Measurements from ENCODE around the gene ADCY3.

Gene ADCY3

DNA sequence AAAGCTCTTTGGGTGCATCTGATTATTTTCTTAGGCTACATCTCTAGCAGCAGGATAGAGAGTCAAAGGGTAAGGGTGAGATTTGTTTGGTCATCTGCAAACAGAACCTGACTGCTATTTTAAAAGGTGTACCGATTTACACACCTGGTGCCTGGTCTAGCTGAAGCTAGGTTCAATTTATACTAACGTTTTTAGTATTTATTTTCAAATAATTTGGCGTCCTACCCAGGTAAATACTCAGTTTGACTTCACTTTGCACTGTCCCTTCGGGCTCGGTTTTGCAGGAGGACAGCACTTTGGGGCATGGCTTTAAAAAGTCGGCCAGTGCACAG lies 127.5 kb downstream of the ADCY3 start:
- H3K9ac ChIP-seq (ENCODE audit: low read length): peak overlapping the region; percentile 81
- no peaks in the 10 kb centered on the region for H3K9me3 ChIP-seq (ENCODE audit: low read length)
- H3F3A ChIP-seq (ENCODE audit: insufficient read depth, low read length): no peaks in the 10 kb centered on the region
- H3K4me1 ChIP-seq (ENCODE audit: insufficient read depth, low read length, severe bottlenecking): peaks cover 32% of the 10 kb centered on the region
- no peaks in the 10 kb centered on the region for H3K9me2 ChIP-seq (ENCODE audit: low read depth, low read length)
- peaks cover 38% of the 10 kb centered on the region for H3K79me2 ChIP-seq (ENCODE audit: insufficient read depth, low read length)
- H2AFZ ChIP-seq (ENCODE audit: low read length): no peak overlapping the region
- no peaks in the 10 kb centered on the region for H4K20me1 ChIP-seq (ENCODE audit: insufficient read depth, low read length)
- H3K36me3 ChIP-seq (ENCODE audit: insufficient read depth, low read length): peaks cover 24% of the 10 kb centered on the region
- H3K4me2 ChIP-seq (ENCODE audit: low read length): peak overlapping the region; percentile 81
- TF ChIP-seq, protein P1, sequence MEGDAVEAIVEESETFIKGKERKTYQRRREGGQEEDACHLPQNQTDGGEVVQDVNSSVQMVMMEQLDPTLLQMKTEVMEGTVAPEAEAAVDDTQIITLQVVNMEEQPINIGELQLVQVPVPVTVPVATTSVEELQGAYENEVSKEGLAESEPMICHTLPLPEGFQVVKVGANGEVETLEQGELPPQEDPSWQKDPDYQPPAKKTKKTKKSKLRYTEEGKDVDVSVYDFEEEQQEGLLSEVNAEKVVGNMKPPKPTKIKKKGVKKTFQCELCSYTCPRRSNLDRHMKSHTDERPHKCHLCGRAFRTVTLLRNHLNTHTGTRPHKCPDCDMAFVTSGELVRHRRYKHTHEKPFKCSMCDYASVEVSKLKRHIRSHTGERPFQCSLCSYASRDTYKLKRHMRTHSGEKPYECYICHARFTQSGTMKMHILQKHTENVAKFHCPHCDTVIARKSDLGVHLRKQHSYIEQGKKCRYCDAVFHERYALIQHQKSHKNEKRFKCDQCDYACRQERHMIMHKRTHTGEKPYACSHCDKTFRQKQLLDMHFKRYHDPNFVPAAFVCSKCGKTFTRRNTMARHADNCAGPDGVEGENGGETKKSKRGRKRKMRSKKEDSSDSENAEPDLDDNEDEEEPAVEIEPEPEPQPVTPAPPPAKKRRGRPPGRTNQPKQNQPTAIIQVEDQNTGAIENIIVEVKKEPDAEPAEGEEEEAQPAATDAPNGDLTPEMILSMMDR (IDR thresholded peaks at IDR 0.05; ENCODE audit: low read length): no peak
- TF ChIP-seq EZH2 (IDR thresholded peaks at IDR 0.05; ENCODE audit: borderline replicate concordance, low read length): no peak
- H3K27me3 ChIP-seq (ENCODE audit: insufficient read depth, low read length): no peaks in the 10 kb centered on the region
- H3K4me3 ChIP-seq (ENCODE audit: low read depth, low read length, poor library complexity, severe bottlenecking): peak overlapping the region; percentile 86
- peak overlapping the region; percentile 87 for H3K27ac ChIP-seq (ENCODE audit: low read depth, low read length, poor library complexity, severe bottlenecking)

DNA sequence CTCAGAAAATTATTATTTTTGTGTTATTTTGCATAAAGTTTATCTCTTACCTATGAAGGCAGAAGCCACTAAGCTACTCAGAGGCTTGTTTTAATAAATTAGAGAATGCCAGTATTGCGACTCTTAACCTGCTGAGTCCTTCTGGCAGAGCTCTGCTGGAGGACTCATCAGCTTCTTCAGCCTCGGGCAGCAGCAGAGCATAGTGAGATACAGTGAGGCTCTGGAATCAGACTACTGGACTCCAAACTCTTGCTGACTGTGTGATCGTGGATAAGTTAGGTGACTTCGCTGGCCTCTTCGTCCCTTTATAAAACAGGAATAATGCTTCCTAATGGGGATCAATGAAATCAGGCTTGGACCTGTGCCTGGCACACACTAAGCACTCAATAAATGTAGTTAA lies 128.6 kb downstream of the ADCY3 start:
- Histone ChIP-seq H3K27me3 (ENCODE audit: insufficient read depth, low read length) (no peaks in the 10 kb centered on the region), H3K4me2 (ENCODE audit: low read length) (0 out of 2 replicates have a peak overlapping the region, but pooled peaks have one; percentile 81), H4K20me1 (ENCODE audit: insufficient read depth, low read length) (no peaks in the 10 kb centered on the region), H3F3A (ENCODE audit: insufficient read depth, low read length) (no peaks in the 10 kb centered on the region), H3K79me2 (ENCODE audit: insufficient read depth, low read length) (peaks cover 28% of the 10 kb centered on the region), H2AFZ (ENCODE audit: low read length) (no peak overlapping the region), H3K4me1 (ENCODE audit: insufficient read depth, low read length, severe bottlenecking) (peaks cover 32% of the 10 kb centered on the region), H3K27ac (ENCODE audit: low read depth, low read length, poor library complexity, severe bottlenecking) (no peak overlapping the region), H3K9ac (ENCODE audit: low read length) (no peak overlapping the region), H3K4me3 (ENCODE audit: low read depth, low read length, poor library complexity, severe bottlenecking) (no peak overlapping the region), H3K36me3 (ENCODE audit: insufficient read depth, low read length) (peaks cover 14% of the 10 kb centered on the region), H3K9me2 (ENCODE audit: low read depth, low read length) (no peaks in the 10 kb centered on the region), H3K9me3 (ENCODE audit: low read length) (no peaks in the 10 kb centered on the region)
- no peak for TF ChIP-seq EZH2 (IDR thresholded peaks at IDR 0.05; ENCODE audit: borderline replicate concordance, low read length)
- TF ChIP-seq, protein P1 (IDR thresholded peaks at IDR 0.05; ENCODE audit: low read length): no peak

DNA sequence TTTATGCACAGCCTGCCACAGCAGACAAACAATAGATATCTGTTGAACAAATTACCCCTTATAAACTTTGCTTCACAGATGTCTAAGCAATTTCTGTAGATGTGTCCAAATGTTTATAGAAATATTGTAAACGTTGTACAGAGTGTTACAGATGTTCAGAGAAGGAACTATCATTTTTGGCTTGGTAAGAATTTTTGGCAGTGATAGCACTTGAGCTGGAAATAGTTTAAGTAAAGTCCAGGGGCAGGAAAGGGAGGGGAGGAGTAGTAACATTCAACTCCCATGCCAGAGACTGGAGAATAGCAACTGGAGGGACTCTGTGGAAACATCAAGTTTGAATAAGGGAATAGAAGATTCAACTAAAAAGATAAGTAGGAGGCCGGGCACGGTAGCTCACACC lies 131.2 kb downstream of the ADCY3 start:
- H3F3A ChIP-seq (ENCODE audit: insufficient read depth, low read length): no peaks in the 10 kb centered on the region
- H3K27me3 ChIP-seq (ENCODE audit: insufficient read depth, low read length): no peaks in the 10 kb centered on the region
- H3K9me2 ChIP-seq (ENCODE audit: low read depth, low read length): no peaks in the 10 kb centered on the region
- H3K36me3 ChIP-seq (ENCODE audit: insufficient read depth, low read length): no peaks in the 10 kb centered on the region; the same call in 1 of the 2 replicates
- no peaks in the 10 kb centered on the region for H4K20me1 ChIP-seq (ENCODE audit: insufficient read depth, low read length)
- H2AFZ ChIP-seq (ENCODE audit: low read length): no peak overlapping the region
- H3K9me3 ChIP-seq (ENCODE audit: low read length): peaks cover 8% of the 10 kb centered on the region; the same call in 1 of the 2 replicates
- TF ChIP-seq, protein P1 (IDR thresholded peaks at IDR 0.05; ENCODE audit: low read length): no peak
- TF ChIP-seq EZH2 (IDR thresholded peaks at IDR 0.05; ENCODE audit: borderline replicate concordance, low read length): no peak
- H3K27ac ChIP-seq (ENCODE audit: low read depth, low read length, poor library complexity, severe bottlenecking): no peak overlapping the region
- H3K4me3 ChIP-seq (ENCODE audit: low read depth, low read length, poor library complexity, severe bottlenecking): no peak overlapping the region
- H3K9ac ChIP-seq (ENCODE audit: low read length): no peak overlapping the region
- no peak overlapping the region for H3K4me2 ChIP-seq (ENCODE audit: low read length)
- H3K4me1 ChIP-seq (ENCODE audit: insufficient read depth, low read length, severe bottlenecking): peaks cover 28% of the 10 kb centered on the region
- H3K79me2 ChIP-seq (ENCODE audit: insufficient read depth, low read length): peaks cover 3% of the 10 kb centered on the region

Data from OCI-LY1 (cell line).